OCI-LY7 (cell line): Measurements from ENCODE around the gene PIK3IP1.

Experiments
- CTCF ChIP-seq: fragments of 200-600 bp; sonication (generic); conservative IDR thresholded peaks from 2 replicates; pipeline ENCODE4 v1.5.1; 2014; ENCODE audit warnings: mild to moderate bottlenecking, antibody characterized with exemption, low read length, moderate library complexity, mixed read lengths
- EZH2phosphoT487 ChIP-seq: fragments of 200-600 bp; sonication (generic); IDR thresholded peaks from 2 replicates; pipeline ENCODE4 v1.6.1; 2018; ENCODE audit warnings: low read depth, borderline replicate concordance, mild to moderate bottlenecking, mixed run types, antibody characterized with exemption, low read length, moderate library complexity, mixed read lengths

- TF ChIP-seq CTCF (no peak), EZH2phosphoT487 (no peak)
These were observed 41.4 kb upstream of the PIK3IP1 start for GRCh38 chr22:31333641-31334040.
